ENCODE results near the gene ADK. TPM values are rescaled to one million over a fixed set of nuclear protein-coding genes. Genes with fewer than 3 reads are reported as not detected.

The ADK gene
- total RNA-seq, 4 donors from 2014 or later, result 15.9 to 28.8 (median 23.3) TPM

DNA sequence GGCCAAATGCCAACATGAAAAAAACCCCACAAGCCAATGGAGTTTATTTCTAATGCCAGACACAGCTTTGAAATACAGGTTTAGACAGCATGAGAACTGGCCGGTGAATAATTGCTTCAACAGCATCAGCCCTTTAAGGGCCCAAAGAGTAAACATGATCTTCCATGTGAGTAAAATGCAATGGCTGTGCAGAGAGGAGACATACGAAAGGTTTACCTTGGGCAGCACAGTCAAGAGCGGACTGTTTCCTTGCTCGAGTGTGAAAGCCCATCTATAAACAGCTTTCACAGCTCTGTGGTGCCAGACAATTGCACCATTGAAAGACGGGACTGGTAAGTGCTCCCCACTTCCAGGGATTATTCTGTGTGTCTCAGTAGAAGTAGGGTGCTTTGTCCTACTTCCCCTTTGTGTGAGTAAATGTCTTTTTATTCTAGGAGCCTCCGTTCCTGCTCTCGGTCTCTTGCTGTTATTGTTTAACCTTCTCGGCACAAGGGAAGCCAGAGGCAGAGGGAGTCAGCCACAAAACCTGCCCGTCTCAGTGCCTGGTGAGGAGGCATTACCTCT lies 597.5 kb downstream of the ADK start:
- H3K27ac ChIP-seq, result no peak overlapping the region
- H3K9me3 ChIP-seq, result no peaks in the 10 kb centered on the region
- no peak overlapping the region for H3K4me3 ChIP-seq
- DNase-seq (no peak), ATAC-seq (no peak)
- no peaks in the 10 kb centered on the region for H3K27me3 ChIP-seq
- no peaks in the 10 kb centered on the region for H3K36me3 ChIP-seq
- no peak for TF ChIP-seq POLR2A (IDR thresholded peaks at IDR 0.05)
- TF ChIP-seq, protein P1, sequence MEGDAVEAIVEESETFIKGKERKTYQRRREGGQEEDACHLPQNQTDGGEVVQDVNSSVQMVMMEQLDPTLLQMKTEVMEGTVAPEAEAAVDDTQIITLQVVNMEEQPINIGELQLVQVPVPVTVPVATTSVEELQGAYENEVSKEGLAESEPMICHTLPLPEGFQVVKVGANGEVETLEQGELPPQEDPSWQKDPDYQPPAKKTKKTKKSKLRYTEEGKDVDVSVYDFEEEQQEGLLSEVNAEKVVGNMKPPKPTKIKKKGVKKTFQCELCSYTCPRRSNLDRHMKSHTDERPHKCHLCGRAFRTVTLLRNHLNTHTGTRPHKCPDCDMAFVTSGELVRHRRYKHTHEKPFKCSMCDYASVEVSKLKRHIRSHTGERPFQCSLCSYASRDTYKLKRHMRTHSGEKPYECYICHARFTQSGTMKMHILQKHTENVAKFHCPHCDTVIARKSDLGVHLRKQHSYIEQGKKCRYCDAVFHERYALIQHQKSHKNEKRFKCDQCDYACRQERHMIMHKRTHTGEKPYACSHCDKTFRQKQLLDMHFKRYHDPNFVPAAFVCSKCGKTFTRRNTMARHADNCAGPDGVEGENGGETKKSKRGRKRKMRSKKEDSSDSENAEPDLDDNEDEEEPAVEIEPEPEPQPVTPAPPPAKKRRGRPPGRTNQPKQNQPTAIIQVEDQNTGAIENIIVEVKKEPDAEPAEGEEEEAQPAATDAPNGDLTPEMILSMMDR (IDR thresholded peaks at IDR 0.05 in 4 of 5, conservative IDR thresholded peaks at IDR 0.05 in 1 of 5), result no peak
- in situ Hi-C loops (cut with MboI; ENCODE audit: low sequenced_read_pairs in 4 of 4), result no loop called here
- intact Hi-C loops (cut with DNase I; ENCODE audit: low total_unique reads), result no loop called here
- H3K4me1 ChIP-seq, result no peaks in the 10 kb centered on the region

DNA sequence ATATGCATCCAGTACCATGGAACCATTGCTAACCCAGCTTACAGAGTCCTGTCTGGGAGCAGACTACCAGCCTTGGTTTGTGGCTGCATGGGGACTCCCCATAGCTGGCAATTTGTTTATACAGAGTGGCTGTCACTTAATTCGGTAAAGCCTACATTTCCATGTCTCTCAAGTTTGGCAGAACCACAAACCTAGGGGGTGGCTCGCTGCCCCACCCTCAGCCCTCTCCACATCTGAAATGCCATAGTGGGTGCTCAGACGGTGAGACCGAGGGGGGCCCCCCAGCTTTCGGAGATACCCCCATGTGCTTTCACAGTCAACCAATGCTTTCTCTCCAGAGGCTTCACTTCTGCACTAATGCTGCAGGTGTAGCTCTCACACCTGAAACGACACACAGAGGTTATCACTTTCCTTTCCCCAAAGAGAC lies 599.8 kb downstream of the ADK start:
- H3K27me3 ChIP-seq, result no peaks in the 10 kb centered on the region
- intact Hi-C loops (cut with DNase I; ENCODE audit: low total_unique reads) (no loop called here), in situ Hi-C loops (cut with MboI; ENCODE audit: low sequenced_read_pairs in 4 of 4) (no loop called here)
- H3K4me1 ChIP-seq, result peaks cover 9 to 11% of the 10 kb centered on the region in 2 donors
- H3K9me3 ChIP-seq, result no peaks in the 10 kb centered on the region
- no peak for TF ChIP-seq POLR2A (IDR thresholded peaks at IDR 0.05)
- TF ChIP-seq, protein P1 (IDR thresholded peaks at IDR 0.05 in 4 of 5, conservative IDR thresholded peaks at IDR 0.05 in 1 of 5), result no peak
- H3K36me3 ChIP-seq, result no peaks in the 10 kb centered on the region
- H3K27ac ChIP-seq, result no peak overlapping the region
- no peak overlapping the region for H3K4me3 ChIP-seq
- DNase-seq (no peak), ATAC-seq (no peak)

DNA sequence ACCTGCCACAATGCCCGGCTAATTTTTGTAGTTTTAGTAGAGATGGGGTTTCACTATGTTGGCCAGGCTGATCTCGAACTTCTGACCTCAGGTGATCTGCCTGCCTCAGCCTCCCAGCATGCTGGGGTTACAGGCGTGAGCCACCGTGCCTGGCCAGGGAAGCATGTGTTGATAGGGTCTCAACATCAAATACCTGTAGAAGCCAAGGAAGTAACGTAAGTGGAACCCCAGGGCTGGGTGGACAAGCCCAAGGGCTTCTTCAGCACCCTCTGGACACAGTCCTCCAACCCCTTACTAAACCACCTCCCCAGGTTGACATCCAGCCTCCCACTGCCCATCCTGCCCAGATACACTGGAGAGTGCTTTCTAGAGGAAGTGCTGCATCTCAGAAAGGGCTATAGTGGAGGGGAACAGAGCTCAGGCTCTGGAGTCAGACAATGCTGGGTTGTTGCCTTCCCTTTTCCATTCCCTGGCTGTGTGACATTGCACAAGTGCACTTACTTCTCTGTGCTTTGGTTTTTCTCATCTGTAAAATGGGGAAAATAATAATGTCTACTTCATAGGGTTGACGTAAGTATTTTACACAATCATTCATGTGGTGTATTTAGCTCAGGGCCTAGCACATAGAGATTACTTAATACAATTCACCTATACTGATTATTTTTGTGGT lies 601.5 kb downstream of the ADK start:
- in situ Hi-C loops (cut with MboI; ENCODE audit: low sequenced_read_pairs in 4 of 4), result no loop called here
- ATAC-seq (no peak), DNase-seq (no peak)
- no peak for TF ChIP-seq POLR2A (IDR thresholded peaks at IDR 0.05)
- TF ChIP-seq, protein P1 (IDR thresholded peaks at IDR 0.05 in 4 of 5, conservative IDR thresholded peaks at IDR 0.05 in 1 of 5), result no peak
- Histone ChIP-seq H3K4me1 (peaks cover 9 to 11% of the 10 kb centered on the region in 2 donors), H3K9me3 (no peaks in the 10 kb centered on the region), H3K27me3 (no peaks in the 10 kb centered on the region), H3K4me3 (no peak overlapping the region), H3K27ac (no peak overlapping the region), H3K36me3 (no peaks in the 10 kb centered on the region)
- intact Hi-C loops (cut with DNase I; ENCODE audit: low total_unique reads), result no loop called here

DNA sequence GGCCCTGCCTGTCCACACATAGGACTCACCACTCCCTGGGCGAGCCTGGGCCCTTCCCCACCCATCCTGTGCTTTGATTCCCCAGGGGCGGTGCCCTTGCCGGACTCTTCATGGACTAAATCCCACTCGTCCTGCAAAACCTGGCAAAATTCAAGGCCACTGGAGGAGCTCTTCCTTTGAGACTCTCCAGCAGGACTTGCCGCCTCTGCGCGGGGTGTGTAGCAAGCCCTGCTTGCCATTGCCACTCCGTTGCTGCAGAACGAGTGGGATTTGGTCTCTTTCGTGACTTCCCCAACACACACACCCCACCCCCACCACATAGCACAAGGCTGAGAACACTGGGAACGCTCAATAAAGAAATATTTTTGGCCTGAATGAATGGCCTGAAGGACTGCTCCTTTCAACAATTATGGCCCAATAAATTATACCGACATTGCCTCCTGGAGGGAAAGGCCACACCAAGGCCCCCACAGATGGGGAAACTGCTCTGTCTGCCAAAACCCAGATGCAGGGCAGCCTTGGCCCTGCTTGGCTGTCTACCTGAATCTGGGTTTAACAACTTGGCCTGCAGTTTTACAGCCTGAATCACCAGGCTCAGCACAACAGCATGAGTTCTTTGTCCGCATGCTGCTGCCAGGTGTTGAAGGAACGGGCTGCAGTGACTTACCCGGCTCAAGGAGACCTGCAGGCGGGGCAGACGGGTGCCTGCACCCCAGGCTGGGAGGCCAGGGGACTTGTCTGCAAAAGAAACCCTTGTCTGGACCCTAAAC lies 602.6 kb downstream of the ADK start:
- peaks cover 9 to 11% of the 10 kb centered on the region in 2 donors for H3K4me1 ChIP-seq
- intact Hi-C loops (cut with DNase I; ENCODE audit: low total_unique reads) (no loop called here), in situ Hi-C loops (cut with MboI; ENCODE audit: low sequenced_read_pairs in 4 of 4) (no loop called here)
- no peaks in the 10 kb centered on the region for H3K36me3 ChIP-seq
- H3K27me3 ChIP-seq, result no peaks in the 10 kb centered on the region
- H3K4me3 ChIP-seq, result no peak overlapping the region
- no peak overlapping the region for H3K27ac ChIP-seq
- no peaks in the 10 kb centered on the region for H3K9me3 ChIP-seq
- DNase-seq, result no peak
- ATAC-seq, result no peak
- TF ChIP-seq, protein P1 (IDR thresholded peaks at IDR 0.05 in 4 of 5, conservative IDR thresholded peaks at IDR 0.05 in 1 of 5), result no peak
- TF ChIP-seq POLR2A (IDR thresholded peaks at IDR 0.05), result no peak
